ENCODE results near the gene RASSF4.

Gene RASSF4, protein sequence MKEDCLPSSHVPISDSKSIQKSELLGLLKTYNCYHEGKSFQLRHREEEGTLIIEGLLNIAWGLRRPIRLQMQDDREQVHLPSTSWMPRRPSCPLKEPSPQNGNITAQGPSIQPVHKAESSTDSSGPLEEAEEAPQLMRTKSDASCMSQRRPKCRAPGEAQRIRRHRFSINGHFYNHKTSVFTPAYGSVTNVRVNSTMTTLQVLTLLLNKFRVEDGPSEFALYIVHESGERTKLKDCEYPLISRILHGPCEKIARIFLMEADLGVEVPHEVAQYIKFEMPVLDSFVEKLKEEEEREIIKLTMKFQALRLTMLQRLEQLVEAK

DNA sequence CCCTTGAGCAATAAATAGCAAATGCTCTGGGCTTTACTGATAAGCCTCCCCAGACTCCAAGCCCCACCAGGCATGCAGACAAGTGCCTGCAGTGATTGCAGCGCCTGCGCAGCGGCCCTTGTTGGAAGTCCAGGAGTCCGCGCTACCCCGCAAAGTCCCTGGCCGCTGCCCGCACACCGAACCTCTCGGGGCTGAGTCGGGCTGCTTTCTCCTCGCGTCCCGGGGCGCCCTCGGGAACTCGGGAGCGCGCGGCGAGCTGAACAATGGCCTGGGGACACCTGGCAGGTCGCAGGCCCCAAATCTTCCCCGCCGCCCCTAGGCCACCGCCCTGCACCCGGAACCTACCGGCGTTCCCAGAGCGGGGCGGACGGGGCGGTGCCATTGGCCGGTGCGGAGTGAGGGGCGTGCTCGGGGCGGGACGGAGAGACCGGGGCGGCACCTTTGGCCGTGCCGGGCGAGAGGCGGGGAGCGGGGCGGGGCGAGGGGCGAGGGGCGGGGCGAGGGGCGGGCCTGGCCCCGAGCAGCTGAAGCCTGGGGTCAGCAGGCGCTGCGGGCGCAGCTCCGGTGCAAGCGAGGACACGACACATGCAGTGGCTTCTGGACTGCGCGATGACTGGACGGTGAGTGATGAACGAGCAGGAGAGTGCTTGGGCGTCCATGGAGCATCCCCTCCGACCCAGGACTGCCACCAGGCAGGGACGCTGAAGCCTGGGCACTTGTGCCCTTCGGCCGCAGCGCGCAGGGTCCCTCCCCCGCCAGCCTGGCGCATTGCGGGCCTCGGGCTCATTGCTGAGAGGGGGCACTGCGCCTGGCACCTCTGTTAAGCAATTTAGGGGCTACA lies at the start of gene RASSF4:
TSS of gene RASSF4 (plus strand) at position 556 of the 841 bp plus-strand sequence. CDS start 10,401 bp downstream, outside the sequence.
- peak; percentile 32 for DNase-seq

DNA sequence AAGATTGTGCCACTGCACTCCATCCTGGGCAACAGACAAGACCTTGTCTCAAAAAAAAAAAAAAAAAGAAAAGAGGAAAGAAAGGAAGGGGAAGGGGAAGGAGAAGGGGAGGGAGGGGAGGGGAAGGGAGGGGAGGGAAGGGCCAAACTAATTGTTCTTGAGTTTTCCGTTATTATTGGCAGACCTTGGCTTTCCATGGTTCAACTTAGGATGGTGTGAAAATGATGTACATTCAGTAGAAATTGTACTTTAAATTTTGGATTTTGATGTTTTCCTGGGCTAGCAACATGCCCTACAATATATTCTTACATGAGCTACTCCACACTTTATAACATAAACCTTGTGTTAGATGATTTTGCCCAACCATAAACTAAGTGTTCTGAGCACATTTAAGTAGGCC lies 49.7 kb upstream of the RASSF4 start:
- no peak for DNase-seq

DNA sequence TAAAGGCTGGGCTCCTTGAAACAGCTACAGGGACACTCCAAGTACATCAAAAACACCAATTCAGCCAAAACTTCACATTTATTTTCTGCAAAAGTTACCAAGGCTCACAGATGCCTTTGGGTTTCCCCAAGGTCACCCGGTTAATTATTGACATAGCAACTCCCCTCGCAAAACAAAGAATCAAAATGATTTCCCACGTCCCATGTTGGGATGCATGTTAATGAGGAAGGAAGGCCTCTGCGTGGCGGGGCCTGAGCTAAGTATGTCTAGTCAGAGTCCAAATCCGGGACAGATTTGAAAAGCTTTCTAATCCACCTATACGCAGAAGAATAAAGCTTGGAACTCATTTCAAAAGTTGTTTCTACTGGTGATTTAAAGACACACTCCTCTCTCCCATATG lies 49.0 kb upstream of the RASSF4 start:
- no peak for DNase-seq

DNA sequence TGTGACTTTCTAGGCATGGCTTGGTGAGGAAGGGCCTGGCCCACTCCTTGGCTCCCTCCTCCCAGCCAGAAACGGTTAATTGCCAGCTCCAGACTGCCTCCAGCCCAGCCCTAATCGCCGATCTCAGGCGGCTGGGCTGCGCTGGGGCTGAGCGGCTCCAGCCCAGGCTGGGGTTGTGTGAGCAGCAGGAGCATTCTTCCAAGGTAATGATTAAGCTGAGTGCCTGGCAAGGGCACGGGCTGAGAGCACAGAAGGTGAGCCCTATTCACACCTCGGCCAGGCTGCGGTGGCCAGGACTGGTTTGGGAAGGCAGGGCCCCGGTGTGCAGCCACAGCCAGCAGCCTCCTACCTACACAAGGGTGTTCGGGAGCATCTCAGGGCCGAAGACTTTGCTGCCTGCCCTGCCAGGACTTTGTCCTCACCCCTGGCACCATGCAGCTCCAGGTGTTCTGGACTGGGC lies 48.5 kb upstream of the RASSF4 start, which contains the start of gene TMEM72:
TSS of gene TMEM72 (plus strand) at position 257 of the 460 bp plus-strand sequence. CDS start at position 433, 176 bp downstream.
- no peak for DNase-seq

DNA sequence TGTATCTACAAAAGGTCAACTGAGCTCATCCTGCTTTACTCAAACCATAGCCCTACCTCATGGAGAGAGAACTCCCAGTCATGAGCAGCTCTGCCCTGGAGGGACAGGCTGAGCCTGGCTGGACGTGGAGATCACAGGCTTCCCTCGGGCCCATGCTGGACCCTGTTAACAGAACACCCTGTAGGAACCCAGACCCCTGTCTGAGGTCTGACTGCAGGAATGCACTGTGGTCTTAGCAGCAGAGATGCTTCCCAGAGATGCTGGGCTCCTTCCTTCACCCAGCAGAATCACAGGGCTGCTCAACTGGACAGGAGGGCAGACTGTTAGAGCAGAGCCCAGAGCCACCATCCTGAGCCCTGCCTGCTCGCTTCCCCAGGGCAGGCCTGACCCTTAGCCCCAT lies 47.7 kb upstream of the RASSF4 start:
- DNase-seq: no peak

DNA sequence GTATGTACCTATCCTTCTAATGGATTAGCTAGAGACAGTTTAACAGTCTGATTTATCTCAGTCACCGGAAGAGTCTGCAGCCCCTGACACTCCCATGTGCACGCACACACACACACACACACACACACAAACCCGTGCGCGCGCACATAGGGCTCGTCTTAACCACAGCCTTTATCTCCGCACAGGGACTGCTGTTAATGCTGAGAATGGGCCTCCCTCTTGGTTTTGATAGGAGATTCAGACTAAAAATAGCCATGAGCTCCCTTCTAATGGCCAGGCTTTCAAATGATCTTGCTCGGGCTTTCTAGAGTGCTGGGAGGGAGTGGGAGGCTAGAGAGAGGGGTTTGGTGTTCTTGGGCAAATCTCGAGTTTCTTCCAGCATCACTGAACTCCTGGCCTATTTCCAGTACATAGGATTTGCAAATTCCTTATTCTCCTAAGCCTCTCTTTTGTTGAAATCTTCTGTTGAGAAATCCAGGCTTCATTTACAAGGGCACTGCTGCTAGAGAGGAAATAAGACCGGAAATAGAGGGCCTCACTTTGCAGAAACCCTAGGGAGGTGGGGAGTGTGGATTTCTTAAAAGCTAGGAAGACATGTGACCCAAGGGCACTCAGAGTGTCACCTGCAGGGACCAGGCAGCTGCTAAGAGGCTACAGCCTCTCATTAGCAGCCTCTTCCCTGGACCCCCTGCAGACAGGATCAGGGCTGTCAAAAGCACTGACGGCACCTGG lies 46.1 kb upstream of the RASSF4 start:
- DNase-seq: peak; percentile 40

DNA sequence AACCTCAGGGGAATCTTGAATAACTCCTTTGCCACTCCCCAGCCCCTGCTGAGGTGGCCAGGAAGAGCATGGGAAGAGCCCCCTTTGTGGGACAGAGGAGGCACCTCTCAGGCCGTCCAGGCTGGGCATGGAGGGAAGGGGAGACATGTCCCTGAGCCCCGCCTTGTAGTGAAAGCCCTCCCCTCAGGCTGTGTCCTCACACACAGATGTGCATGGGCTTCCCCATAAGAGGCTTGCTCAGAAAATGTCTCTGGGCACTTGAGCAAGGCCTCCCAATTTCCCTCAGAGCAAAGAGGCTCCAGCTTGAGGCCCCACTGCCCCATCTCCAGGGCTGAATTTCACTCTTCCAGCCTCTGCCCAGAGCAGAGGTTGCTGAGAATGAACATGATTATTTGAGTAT lies 44.7 kb upstream of the RASSF4 start:
- no peak for DNase-seq

DNA sequence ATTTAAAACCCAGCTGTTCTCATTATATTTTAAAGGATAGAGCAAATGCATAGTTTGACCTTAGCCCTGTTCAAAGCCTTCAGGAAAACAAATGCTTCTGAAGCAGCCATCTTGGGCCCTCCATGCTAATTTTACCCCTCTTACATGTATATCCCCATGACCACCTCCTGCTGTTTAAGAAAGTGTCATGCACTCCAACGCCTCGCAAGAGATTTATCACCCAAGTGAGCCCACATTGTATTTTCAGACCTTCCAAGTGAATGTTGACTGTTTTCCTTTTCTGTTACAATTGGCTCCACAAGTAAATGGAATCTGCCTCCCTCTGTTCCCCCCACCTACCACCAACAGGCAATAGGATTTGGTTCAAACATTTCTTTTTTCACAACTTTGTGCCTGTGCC lies 43.2 kb upstream of the RASSF4 start:
- no peak for DNase-seq

DNA sequence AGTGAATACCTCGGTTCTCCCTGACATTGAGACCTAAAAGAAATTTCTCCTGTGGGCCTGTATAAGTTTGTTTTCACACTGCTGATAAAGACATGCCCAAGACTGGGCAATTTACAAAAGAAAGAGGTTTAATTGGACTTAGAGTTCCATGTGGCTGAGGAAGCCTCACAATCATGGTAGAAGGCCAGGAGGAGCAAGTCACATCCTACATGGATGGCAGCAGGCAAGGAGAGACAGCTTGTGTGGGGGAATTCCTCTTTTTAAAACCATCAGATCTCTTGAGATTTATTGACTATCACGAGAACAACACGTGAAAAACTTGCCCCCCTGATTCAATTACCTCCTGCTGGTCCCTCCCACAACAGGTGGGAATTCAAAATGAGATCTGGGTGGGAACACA lies 41.8 kb upstream of the RASSF4 start:
- DNase-seq: no peak

DNA sequence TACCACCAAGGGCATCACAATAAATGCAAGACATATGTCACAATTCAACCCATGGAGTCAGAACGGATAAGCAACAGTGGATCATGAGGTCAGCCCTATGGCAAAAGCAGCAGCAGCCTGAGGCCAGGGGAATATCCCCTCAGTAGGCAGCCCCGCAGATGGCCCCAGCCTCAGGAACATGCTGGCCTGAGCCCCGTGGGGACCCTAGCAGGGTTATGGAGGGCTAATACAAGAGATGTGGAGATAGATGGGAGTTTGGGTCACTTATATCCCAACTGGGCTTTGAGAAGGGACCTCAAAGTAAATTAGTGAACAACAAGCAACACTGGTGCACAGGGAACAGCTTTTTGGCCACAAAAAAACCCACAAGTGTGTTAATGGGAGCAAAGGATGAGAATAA lies 39.4 kb upstream of the RASSF4 start:
- no peak for DNase-seq

DNA sequence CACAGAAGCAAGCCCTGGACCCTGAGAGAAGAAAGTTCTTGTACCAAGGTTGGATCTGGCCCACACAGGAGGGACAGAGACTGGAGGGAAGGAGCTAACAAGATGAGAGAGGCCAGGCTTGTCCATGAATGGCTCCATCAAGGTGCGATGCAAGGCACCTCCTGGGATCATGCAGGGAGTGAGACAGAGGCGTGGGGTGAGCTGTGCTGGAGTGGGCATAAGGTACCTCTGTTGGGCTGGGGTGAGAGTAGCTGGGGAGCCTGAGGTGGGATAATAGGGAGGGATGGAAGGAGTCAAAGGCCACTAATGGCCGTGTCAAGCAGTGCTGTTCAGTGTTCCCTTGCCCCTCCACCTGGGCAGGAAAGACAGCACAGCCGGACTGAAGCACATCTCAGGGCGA lies 38.5 kb upstream of the RASSF4 start:
- DNase-seq: no peak

DNA sequence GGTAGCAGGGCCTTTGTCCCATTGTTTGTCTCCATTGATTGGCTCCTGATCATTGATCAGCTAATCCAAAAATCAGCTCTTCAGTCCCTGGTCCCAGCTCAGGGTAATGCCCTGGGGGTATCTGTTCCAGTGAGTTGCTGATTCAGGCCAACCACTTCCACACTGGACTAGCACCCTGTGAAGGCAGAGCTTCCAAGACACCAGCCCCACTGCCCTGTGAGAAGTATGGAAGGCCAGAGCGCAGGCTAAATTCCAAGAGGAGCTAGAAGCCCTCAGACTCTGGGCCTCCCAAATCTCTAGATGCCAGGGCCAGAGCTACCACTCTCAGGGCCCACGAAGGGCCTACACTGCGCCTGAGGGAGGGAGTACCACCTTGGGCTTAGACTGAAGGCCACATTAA lies 38.1 kb upstream of the RASSF4 start:
- no peak for DNase-seq

DNA sequence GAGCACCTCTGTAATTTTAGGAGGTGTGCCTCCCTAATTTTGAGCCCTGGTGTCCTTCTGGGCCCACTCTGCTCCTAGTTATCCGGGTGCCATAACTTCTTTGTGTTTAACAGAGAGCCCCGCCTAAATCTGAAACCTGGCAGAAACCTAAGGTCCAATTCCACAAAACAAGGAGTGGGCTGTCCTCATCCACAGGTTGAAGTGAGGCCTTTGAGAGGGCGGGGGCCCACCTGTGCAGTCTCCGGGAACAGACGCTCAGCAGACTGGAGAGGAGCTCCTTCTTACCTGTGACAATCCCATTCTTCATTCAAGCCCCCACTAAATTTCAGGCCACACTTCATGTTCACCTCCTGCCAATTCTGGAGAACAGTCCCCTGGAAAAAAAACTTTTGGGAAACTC lies 37.6 kb upstream of the RASSF4 start:
- DNase-seq: no peak

DNA sequence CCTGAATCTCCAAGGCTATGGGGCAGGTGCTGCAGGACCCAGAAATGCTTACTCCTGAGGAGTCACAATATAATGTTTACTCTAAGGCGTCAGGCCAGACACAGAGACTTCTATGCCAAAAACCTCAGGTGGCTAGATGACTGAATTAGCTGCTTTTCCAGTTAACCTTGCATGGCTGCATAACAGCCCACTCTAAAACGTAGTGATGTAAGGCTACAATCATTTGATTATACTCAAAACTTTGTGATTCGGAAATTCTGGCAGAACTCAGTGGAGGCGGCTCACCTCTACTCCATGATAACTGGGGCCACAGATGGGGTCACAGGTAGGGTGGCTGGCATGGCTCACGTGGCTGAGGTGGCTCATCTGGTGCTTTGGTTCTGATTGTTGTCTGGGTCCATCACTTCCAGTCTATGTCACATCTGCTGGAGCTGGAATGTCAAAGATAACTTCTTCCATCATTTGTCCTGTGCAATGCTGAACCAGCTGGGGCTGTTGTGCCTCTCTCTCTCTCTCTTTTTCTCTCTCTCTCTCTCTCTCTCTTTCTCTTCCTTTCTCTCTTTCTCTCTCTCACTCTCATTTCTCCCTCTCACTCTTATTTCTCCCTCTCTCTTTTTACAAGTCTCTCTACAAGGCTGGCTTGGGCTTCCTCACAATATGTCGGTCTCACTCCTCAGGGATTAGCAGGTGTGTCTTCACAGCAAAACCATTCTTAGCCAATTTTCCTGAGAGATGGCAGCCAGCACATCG lies 36.6 kb upstream of the RASSF4 start:
- DNase-seq: peak; percentile 4

DNA sequence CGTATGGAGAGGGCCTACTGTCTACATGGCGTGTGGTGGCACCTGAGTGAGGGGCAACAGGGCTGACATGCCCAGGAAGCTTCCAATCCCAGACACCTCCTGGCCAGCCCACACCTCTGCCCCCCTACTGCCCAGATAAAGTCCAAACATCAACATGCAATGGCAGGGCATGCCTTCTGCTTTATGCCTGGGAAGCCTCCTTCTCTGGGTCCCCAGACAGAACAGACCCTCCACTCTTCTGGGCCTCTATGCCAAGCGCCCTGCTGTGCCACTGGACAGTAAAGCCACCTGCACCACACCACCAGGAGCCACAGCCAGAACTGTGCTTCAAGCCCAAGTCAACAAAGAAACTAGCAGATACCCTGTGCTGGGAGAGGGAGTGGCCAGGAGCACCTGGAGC lies 36.0 kb upstream of the RASSF4 start:
- DNase-seq: no peak

DNA sequence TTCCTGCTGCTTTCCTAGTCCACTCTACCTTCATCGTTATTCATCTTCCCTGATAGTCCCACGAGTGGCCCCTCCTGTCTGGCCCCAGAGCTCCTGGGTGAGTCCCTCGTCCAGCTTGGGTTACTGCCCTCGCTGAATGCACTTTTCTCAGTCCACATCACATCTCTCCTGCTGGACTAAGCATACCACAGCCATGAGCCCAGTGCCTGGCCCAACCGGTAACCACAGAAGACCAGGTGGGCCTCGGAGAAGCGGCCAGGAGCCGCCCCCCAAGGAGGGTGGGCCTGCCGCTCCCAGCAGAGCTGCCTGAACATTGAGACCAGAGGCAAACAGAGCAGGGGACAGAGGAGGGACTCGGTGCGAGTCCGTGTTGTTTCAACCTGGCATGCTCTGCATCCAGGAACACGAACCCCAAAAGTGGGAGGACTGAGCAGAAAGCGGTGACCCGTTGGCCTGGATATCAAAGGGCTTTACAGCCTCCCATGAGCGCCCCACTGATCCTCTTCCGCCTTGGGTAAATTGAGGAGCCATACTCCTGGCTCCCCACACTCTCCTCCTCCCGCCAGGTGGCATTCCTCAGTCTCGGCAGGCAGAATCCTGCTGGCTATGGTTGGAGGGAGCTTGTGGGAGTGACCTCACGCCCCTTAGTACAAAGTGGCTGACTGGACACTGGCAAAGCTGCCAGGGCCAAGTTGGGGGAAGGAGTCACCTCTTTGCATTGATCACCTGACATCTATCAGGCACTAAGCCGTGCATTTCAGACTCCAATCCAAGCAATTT lies 35.2 kb upstream of the RASSF4 start:
- DNase-seq: no peak

DNA sequence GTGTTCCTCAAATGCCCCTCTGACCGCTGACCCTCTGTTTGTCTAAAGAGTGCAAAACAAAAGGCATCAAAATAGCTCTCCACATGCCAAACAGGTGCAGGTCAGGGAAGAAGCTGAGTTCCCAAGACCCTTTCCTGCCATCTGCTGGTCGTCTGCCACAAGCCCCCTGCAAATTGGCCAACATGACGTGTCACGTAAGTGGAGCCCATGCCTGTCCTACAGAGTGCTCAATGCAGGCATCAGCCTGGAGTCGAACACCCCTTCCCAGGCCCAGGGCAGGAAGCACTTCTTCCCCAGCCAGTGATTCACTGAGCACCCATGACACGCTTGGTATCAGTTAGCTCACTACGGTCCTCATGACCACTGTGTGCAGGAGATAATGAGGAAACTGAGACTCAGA lies 34.4 kb upstream of the RASSF4 start:
- DNase-seq: peak; percentile 13

DNA sequence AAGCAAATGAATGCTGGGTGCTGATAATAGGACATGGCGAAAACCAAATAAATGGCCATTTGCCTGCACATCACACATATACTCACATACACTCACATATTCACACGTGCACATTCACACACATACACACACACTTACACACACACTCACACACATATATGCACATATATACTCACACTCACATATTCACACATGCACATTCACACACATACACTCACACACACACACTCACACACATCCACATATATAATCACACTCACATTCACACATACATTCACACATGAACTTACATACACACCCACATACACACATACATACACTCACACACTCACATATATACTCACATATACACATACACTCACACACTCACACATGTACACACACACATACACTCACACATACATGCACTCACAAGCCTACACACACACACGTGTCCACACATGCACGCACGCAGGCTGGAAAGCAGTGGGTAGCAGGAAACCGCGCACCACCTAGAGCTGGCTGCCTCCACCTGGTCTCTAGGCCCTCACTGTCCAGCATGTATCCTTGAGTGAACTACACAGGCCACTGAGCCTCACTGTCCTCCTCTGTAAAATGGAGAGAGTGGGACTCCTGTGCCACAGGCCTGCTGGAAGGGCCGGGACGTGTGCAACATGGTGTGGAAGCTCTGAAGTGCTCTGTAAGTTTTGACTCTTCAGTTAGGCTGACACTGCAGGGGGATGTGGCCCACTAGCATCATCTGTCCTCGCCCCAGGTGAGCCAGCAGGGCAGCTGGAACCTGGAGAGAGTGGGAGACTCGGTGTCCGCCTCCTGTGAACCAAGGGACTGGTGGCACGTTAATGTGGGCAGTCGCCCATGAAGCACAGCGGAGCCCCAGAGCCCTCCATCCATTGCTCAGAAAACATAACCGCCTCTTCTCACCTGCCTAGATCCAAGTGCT lies 33.5 kb upstream of the RASSF4 start:
- DNase-seq: no peak

DNA sequence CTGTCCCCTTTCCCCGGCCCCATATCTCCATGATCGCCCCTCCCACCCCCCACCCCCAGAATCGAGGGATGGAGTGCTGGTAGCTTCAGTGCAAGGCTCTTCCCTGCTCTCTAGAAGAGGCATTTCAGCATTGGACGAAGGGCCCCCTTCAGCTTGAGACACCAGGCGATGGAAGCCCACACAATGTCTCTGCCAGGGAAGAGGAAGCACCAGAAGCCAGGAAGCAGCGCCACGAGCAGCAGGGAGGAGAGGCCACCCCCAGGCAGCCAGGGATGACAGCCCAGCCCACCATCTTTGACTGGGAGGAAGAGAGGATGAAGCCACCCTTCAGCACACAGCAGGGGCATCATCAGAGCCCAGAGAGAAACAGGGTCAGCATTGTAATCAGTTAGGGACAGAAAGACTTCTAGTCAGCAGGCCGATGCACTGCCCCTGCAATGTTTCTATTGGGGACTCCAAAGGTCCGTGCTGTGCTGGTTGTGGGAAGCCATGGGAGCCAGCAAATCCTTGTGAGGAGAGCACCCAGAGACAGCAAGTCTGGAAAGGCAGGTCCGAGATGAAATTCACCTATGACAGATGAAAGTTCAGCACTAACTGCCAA lies 32.8 kb upstream of the RASSF4 start:
- DNase-seq: no peak

DNA sequence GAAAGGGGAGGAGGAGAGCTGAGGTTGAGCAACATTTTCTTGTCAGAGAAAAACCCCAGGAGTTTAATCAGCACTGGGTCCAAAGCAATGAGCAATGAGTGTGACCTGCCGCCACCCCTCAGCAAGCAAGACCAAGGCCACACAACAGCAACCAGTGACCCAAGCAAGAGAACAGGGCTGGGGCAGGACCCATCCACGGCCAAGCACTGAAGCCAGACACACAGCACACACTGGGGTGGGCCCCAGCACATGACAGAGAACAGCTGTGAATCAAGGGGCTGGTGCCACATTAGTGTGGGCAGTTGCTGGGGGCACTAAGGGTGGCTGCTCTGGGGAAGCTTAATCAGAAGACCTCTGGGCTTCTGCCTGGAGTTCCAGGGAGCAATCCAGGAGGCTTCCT lies 32.2 kb upstream of the RASSF4 start:
- no peak for DNase-seq

All from DMS79 treated with DMSO at 0.1 percent for 48 hours (cell line).